HepG2 (cell line): ENCODE measurements around the gene IGF2BP1. TPM values are rescaled to one million over a fixed set of nuclear protein-coding genes. Genes with fewer than 3 reads are reported as not detected.

Experiments
- FOSL2 ChIP-seq: sonication (generic); formaldehyde crosslinking; IDR thresholded peaks from 2 replicates; pipeline ENCODE4 v1.4.0; 2020; ENCODE audit warnings: missing genetic modification reagents
- HDAC1 ChIP-seq: sonication (generic); formaldehyde crosslinking; IDR thresholded peaks from 2 replicates; pipeline ENCODE4 v1.5.1; 2020; ENCODE audit warnings: mild to moderate bottlenecking, missing genetic modification reagents
- HES4 ChIP-seq: sonication (generic); formaldehyde crosslinking; IDR thresholded peaks from 2 replicates; pipeline ENCODE4 v1.9.0; 2021; ENCODE audit warnings: mild to moderate bottlenecking, missing genetic modification reagents, borderline replicate concordance
- KDM1A ChIP-seq: IDR thresholded peaks from 2 replicates; pipeline ENCODE4 v1.6.1; 2016; ENCODE audit warnings: missing compliant biosample characterization
- KDM2A ChIP-seq: sonication (generic); formaldehyde crosslinking; IDR thresholded peaks from 2 replicates; pipeline ENCODE4 v1.4.0; 2020; ENCODE audit warnings: low read depth, missing genetic modification reagents, borderline replicate concordance
- KDM3A ChIP-seq: IDR thresholded peaks from 2 replicates; pipeline ENCODE4 v1.6.1; 2018; ENCODE audit warnings: low read depth, missing compliant biosample characterization
- NR2F6 ChIP-seq, 2 experiments: IDR thresholded peaks; 2 replicates each; pipeline ENCODE4 v1.6.1; 2016; ENCODE audit warnings: antibody characterized with exemption in 1 of 2, mild to moderate bottlenecking in 1 of 2
- PAX8 ChIP-seq: sonication (generic); formaldehyde crosslinking; IDR thresholded peaks from 2 replicates; pipeline ENCODE4 v1.8.0; 2022; ENCODE audit warnings: mild to moderate bottlenecking, missing genetic modification reagents, borderline replicate concordance
- PITX1 ChIP-seq: sonication (generic); formaldehyde crosslinking; IDR thresholded peaks from 2 replicates; pipeline ENCODE4 v1.5.1; 2020; ENCODE audit warnings: mild to moderate bottlenecking, missing genetic modification reagents
- RAD21 ChIP-seq: fragments of 450-650 bp; formaldehyde crosslinking; IDR thresholded peaks from 2 replicates; pipeline ENCODE4 v1.5.0; 2020; ENCODE audit warnings: mild to moderate bottlenecking
- REPIN1 ChIP-seq: sonication (generic); formaldehyde crosslinking; IDR thresholded peaks from 2 replicates; pipeline ENCODE4 v1.8.0; 2022; ENCODE audit warnings: missing genetic modification reagents, low read depth, mild to moderate bottlenecking, borderline replicate concordance
- ZFP62 ChIP-seq: sonication (generic); formaldehyde crosslinking; IDR thresholded peaks from 2 replicates; pipeline ENCODE4 v1.4.0; 2020; ENCODE audit warnings: missing genetic modification reagents
- ZNF180 ChIP-seq: sonication (generic); formaldehyde crosslinking; IDR thresholded peaks from 2 replicates; pipeline ENCODE4 v1.4.0; 2020; ENCODE audit warnings: low read depth, missing genetic modification reagents, borderline replicate concordance
- ZNF350 ChIP-seq: sonication (generic); formaldehyde crosslinking; IDR thresholded peaks from 2 replicates; pipeline ENCODE4 v1.4.0; 2020; ENCODE audit warnings: mild to moderate bottlenecking, low read depth, missing genetic modification reagents, borderline replicate concordance
- ZNF446 ChIP-seq: sonication (generic); formaldehyde crosslinking; IDR thresholded peaks from 2 replicates; pipeline ENCODE4 v1.5.0; 2020; ENCODE audit warnings: mild to moderate bottlenecking, missing genetic modification reagents
- ZNF660 ChIP-seq: sonication (generic); formaldehyde crosslinking; IDR thresholded peaks from 2 replicates; pipeline ENCODE4 v1.5.1; 2020; ENCODE audit warnings: mild to moderate bottlenecking, low read depth, missing genetic modification reagents, borderline replicate concordance
- ZSCAN29 ChIP-seq: sonication (generic); formaldehyde crosslinking; conservative IDR thresholded peaks from 2 replicates; pipeline ENCODE4 v1.4.0; 2020; ENCODE audit warnings: mild to moderate bottlenecking, missing genetic modification reagents
- polyA plus RNA-seq, 8 experiments: library from polyadenylated mRNA; depleted of rRNA in 3 of 8; stranded (reverse) in 7 of 8; unstranded in 1 of 8; fragments of >200 nt; fragmentation: Illumina TruSeq in 4 of 8; extraction: Trizol in 4 of 8; gene quantifications; 2 replicates each; pipeline versions ENCODE4 v1.2.1 to v1.2.3, GENCODE V29; 2011 to 2016; ENCODE audit warnings: low read depth in 4 of 8, missing spikeins in 1 of 8, mixed read lengths in 1 of 8; ENCODE audit not compliant: insufficient read depth in 1 of 8
- total RNA-seq, 5 experiments: library from RNA; depleted of rRNA; stranded (reverse); fragments of >200 nt; fragmentation: Illumina TruSeq; extraction: Trizol; gene quantifications; 2 replicates each; pipeline ENCODE4 v1.2.3, GENCODE V29; 2016; ENCODE audit warnings: low read depth in 1 of 5
- TF ChIP-seq, protein P1 (sequence below): sonication (generic); formaldehyde crosslinking; IDR thresholded peaks from 2 replicates; pipeline ENCODE4 v1.8.1; 2023; ENCODE audit warnings: missing genetic modification reagents, inconsistent platforms, borderline replicate concordance
- TF ChIP-seq, protein P2 (sequence below): sonication (generic); formaldehyde crosslinking; IDR thresholded peaks from 2 replicates; pipeline ENCODE4 v1.8.0; 2022; ENCODE audit warnings: mild to moderate bottlenecking, missing genetic modification reagents
- TF ChIP-seq, protein P3 (sequence below): sonication (generic); formaldehyde crosslinking; IDR thresholded peaks from 2 replicates; pipeline ENCODE4 v1.4.0; 2020; ENCODE audit warnings: missing genetic modification reagents
- TF ChIP-seq, protein P4 (sequence below): sonication (generic); formaldehyde crosslinking; IDR thresholded peaks from 2 replicates; pipeline ENCODE4 v1.8.1; 2023; ENCODE audit warnings: mild to moderate bottlenecking, missing genetic modification reagents, borderline replicate concordance

The IGF2BP1 gene
- total and polyA plus RNA-seq, 2 of the 13 experiments (the other 11 are each of a cell fraction or from before 2014, with no cell fraction given), result 29.7 to 75.1 TPM

DNA sequence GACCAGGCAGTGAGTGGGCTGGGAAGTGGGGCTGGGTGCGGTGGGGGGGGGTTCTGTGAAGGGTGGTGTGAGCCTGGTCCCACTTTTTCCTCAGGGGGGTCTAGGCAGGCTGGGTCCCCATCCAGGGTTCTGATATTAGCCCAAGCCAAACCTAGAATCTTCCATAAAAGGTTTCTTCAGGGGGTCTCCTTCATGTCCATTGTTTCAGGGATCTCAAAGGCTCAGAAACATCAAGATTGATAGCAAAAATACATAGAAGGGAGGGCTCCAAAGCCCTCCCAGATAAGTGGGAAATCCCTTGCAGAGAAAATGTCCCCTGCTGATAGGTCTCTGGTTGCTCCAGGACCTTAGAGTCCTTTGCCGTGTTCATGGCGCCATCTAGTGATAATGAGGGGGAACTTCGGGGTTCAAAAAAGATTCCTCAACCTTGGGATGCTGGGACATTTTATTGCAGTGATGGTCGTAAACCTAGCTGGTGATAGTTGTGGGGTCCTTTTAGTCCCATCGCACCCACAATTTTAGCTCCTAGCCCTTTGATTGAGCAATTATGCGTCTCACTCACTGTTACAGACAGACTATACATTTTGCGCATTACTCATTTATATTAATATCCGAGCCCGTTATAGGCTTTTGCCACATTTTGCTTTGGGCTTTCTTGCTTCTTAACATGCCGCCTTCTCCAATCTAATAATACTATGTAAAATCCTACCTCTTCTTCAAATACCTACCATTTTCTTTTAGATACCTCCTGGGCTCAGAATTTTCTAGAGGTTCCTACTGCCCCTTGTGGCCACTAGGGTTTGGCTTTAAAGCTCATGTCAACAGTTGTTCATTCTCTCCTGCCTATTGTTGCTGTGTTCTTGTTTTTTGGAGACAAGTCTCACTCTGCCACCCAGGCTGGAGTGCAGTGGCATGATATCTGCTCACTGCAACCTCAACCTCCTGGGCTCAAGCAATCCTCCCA is 35.1 kb downstream of the IGF2BP1 start (continued):
- no peak for TF ChIP-seq ZSCAN29
- TF ChIP-seq FOSL2 (CRISPR knock-in tag), result peak; percentile 51
- TF ChIP-seq ZNF350 (CRISPR knock-in tag), result no peak
- no peak for TF ChIP-seq HES4
- no peak for TF ChIP-seq NR2F6 (IDR thresholded peaks at IDR 0.05)
- TF ChIP-seq NR2F6 (CRISPR knock-in tag; IDR thresholded peaks at IDR 0.05), result 0 out of 2 replicates have a peak, but pooled peaks have one; percentile 44
- TF ChIP-seq, protein P1, sequence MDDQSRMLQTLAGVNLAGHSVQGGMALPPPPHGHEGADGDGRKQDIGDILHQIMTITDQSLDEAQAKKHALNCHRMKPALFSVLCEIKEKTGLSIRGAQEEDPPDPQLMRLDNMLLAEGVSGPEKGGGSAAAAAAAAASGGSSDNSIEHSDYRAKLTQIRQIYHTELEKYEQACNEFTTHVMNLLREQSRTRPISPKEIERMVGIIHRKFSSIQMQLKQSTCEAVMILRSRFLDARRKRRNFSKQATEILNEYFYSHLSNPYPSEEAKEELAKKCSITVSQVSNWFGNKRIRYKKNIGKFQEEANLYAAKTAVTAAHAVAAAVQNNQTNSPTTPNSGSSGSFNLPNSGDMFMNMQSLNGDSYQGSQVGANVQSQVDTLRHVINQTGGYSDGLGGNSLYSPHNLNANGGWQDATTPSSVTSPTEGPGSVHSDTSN, result no peak
- peak; percentile 98 for TF ChIP-seq RAD21 (CRISPR knock-in tag)
- TF ChIP-seq ZFP62 (CRISPR knock-in tag), result no peak
- no peak for TF ChIP-seq PAX8 (CRISPR knock-in tag)
- no peak; the same call in 1 of the 2 replicates for TF ChIP-seq KDM3A
- TF ChIP-seq REPIN1 (CRISPR knock-in tag), result no peak
- TF ChIP-seq, protein P2, sequence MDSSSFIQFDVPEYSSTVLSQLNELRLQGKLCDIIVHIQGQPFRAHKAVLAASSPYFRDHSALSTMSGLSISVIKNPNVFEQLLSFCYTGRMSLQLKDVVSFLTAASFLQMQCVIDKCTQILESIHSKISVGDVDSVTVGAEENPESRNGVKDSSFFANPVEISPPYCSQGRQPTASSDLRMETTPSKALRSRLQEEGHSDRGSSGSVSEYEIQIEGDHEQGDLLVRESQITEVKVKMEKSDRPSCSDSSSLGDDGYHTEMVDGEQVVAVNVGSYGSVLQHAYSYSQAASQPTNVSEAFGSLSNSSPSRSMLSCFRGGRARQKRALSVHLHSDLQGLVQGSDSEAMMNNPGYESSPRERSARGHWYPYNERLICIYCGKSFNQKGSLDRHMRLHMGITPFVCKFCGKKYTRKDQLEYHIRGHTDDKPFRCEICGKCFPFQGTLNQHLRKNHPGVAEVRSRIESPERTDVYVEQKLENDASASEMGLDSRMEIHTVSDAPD (CRISPR knock-in tag), result no peak
- TF ChIP-seq, protein P3, sequence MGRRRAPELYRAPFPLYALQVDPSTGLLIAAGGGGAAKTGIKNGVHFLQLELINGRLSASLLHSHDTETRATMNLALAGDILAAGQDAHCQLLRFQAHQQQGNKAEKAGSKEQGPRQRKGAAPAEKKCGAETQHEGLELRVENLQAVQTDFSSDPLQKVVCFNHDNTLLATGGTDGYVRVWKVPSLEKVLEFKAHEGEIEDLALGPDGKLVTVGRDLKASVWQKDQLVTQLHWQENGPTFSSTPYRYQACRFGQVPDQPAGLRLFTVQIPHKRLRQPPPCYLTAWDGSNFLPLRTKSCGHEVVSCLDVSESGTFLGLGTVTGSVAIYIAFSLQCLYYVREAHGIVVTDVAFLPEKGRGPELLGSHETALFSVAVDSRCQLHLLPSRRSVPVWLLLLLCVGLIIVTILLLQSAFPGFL (CRISPR knock-in tag), result no peak
- TF ChIP-seq KDM2A (CRISPR knock-in tag), result 0 out of 2 replicates have a peak, but pooled peaks have one; percentile 29
- no peak for TF ChIP-seq ZNF660 (CRISPR knock-in tag)
- TF ChIP-seq, protein P4, sequence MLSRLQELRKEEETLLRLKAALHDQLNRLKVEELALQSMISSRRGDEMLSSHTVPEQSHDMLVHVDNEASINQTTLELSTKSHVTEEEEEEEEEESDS (CRISPR knock-in tag), result no peak
- no peak for TF ChIP-seq ZNF446 (CRISPR knock-in tag)
- no peak for TF ChIP-seq HDAC1
- no peak for TF ChIP-seq ZNF180 (CRISPR knock-in tag)
- TF ChIP-seq KDM1A, result no peak
- no peak for TF ChIP-seq PITX1 (CRISPR knock-in tag)
